CD4-positive, alpha-beta T cell (primary cell): ENCODE data around the gene DMRT2. TPM values are rescaled to one million over a fixed set of nuclear protein-coding genes. Genes with fewer than 3 reads are reported as not detected.

ENCODE experiments used
- ATAC-seq: fragments of 200-7000 bp; cut with Tn5 transposase; one replicate; pipeline ENCODE4 v1.10.0; 2022; ENCODE audit warnings: mild to moderate bottlenecking; ENCODE audit not compliant: poor library complexity
- CTCF ChIA-PET: fragments of 350-600 bp; sonication (Branson Sonifier 250); formaldehyde crosslinking; loops from one replicate; lab custom pipeline; 2021; ENCODE audit warnings: antibody characterized with exemption, inconsistent platforms; lab: Charles Lee
- POLR2A ChIA-PET: fragments of 350-600 bp; sonication (Branson Sonifier 250); formaldehyde crosslinking; loops from one replicate; lab custom pipeline; 2021; ENCODE audit warnings: antibody characterized with exemption, inconsistent platforms; lab: Charles Lee
- DNase-seq, 14 experiments: peaks; one replicate each; pipeline ENCODE4 v3.0.0-alpha.2; 2013 to 2020; ENCODE audit warnings: mixed read lengths in 2 of 14
- H3K27ac ChIP-seq, 2 donors: one replicate each; pipeline versions ENCODE4 v1.5.1 to v1.7.0; 2013; ENCODE audit warnings: low read length in 2 of 2, low read depth in 1 of 2, mild to moderate bottlenecking in 1 of 2
- H3K27me3 ChIP-seq, 2 experiments: 1 replicate in 1 of 2; 2 replicates in 1 of 2; pipeline versions ENCODE4 v1.6.1 to v1.7.0; 2013; ENCODE audit warnings: low read length in 2 of 2, control low read depth in 1 of 2, mild to moderate bottlenecking in 1 of 2, moderate library complexity in 1 of 2; ENCODE audit not compliant: insufficient read depth in 2 of 2, control insufficient read depth in 1 of 2
- H3K36me3 ChIP-seq: one replicate; pipeline ENCODE4 v1.6.1; 2013; ENCODE audit warnings: low read length, control low read depth; ENCODE audit not compliant: insufficient read depth
- H3K4me1 ChIP-seq: one replicate; pipeline ENCODE4 v1.6.1; 2013; ENCODE audit warnings: low read length, control low read depth; ENCODE audit not compliant: insufficient read depth
- H3K4me3 ChIP-seq: one replicate; pipeline ENCODE4 v1.5.1; 2013; ENCODE audit warnings: mild to moderate bottlenecking, low read length, moderate library complexity
- H3K9me3 ChIP-seq, 2 experiments: 1 replicate in 1 of 2; 2 replicates in 1 of 2; pipeline versions ENCODE4 v1.6.1 to v1.7.0; 2013; ENCODE audit warnings: low read length in 2 of 2, mild to moderate bottlenecking in 2 of 2, control low read depth in 1 of 2, moderate library complexity in 1 of 2; ENCODE audit not compliant: control insufficient read depth in 1 of 2, insufficient read depth in 1 of 2
- H3K27ac Mint-ChIP-seq: one replicate; pipeline ENCODE4 v1.8.0; 2020; ENCODE audit warnings: mixed read lengths
- H3K27me3 Mint-ChIP-seq: one replicate; pipeline ENCODE4 v1.8.0; 2021; ENCODE audit warnings: mixed read lengths
- H3K36me3 Mint-ChIP-seq: one replicate; pipeline ENCODE4 v1.8.0; 2021; ENCODE audit warnings: low read depth, mixed read lengths
- H3K4me1 Mint-ChIP-seq: one replicate; pipeline ENCODE4 v1.8.0; 2021; ENCODE audit warnings: low read depth, mixed read lengths
- H3K4me3 Mint-ChIP-seq: one replicate; pipeline ENCODE4 v1.8.0; 2020; ENCODE audit warnings: mild to moderate bottlenecking, mixed read lengths
- H3K9me3 Mint-ChIP-seq: one replicate; pipeline ENCODE4 v1.8.0; 2020; ENCODE audit warnings: mixed read lengths
- intact Hi-C, 2 experiments: fragments of 100-400 bp; cut with DNase I in 1 of 2; cut with micrococcal nuclease in 1 of 2; formaldehyde crosslinking; loops; one replicate each; pipeline versions ENCODE4 v1.15.1 to v1.9.0; 2023 to 2025; cut with DNase I, micrococcal nuclease
- total RNA-seq, 174 experiments: library from RNA in 2 of 174; stranded (reverse) in 2 of 174; gene quantifications; one replicate each; pipeline ENCODE4 v1.2.3 and lab custom pipeline; 2021 to 2026
- TF ChIP-seq, protein P1 (sequence below): fragments of 200-600 bp; IDR thresholded peaks from one replicate; pipeline ENCODE4 v1.8.0; 2022; ENCODE audit warnings: antibody characterized with exemption, mild to moderate bottlenecking

DMRT2 gene
- total RNA-seq, 2 experiments from 2014 or later, result not detected

DNA sequence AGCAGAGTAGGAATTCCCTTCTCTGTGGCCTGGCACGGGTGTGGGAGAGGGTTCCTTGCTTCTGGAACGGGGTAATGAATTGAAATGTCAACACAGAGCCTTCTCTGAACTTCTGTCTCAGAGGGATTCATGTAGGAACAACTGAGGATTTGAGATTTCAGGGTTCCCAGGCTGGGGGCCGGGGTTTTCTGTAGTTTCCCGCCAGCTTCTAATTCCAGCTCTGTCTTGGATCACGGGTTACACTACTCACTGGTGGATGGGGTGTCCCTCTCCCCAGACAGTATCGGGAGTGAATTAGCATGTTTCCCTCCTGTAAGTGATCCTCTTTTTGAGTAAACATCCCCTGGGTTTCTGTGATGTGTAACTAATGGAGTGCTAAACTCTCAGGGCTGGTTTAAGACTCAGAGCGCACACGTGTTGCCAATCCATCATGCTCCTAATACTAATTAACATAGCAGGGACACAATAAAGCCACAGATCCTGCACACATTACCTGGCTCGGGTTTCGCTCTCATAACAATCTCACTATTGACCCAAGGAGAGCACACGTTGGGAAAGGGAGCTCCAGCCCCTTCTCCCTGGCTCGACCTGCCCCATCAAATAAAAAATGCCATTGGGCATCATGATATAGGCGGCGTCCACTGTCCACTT is 18.1 kb upstream of the DMRT2 start:
- no peaks in the 10 kb centered on the region for H3K36me3 ChIP-seq
- Mint-ChIP-seq H3K4me3 (no peak overlapping the region), H3K27ac (no peak overlapping the region), H3K36me3 (no peaks in the 10 kb centered on the region), H3K27me3 (peaks cover 64% of the 10 kb centered on the region), H3K9me3 (no peaks in the 10 kb centered on the region), H3K4me1 (no peaks in the 10 kb centered on the region)
- TF ChIP-seq, protein P1, sequence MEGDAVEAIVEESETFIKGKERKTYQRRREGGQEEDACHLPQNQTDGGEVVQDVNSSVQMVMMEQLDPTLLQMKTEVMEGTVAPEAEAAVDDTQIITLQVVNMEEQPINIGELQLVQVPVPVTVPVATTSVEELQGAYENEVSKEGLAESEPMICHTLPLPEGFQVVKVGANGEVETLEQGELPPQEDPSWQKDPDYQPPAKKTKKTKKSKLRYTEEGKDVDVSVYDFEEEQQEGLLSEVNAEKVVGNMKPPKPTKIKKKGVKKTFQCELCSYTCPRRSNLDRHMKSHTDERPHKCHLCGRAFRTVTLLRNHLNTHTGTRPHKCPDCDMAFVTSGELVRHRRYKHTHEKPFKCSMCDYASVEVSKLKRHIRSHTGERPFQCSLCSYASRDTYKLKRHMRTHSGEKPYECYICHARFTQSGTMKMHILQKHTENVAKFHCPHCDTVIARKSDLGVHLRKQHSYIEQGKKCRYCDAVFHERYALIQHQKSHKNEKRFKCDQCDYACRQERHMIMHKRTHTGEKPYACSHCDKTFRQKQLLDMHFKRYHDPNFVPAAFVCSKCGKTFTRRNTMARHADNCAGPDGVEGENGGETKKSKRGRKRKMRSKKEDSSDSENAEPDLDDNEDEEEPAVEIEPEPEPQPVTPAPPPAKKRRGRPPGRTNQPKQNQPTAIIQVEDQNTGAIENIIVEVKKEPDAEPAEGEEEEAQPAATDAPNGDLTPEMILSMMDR, result no peak
- H3K4me1 ChIP-seq, result no peaks in the 10 kb centered on the region
- H3K27me3 ChIP-seq, result peaks cover 8 to 23% of the 10 kb centered on the region in 2 experiments
- POLR2A ChIA-PET, result no interaction called here
- intact Hi-C loops, result no loop called here
- ATAC-seq (no peak), DNase-seq (no peak)
- H3K9me3 ChIP-seq, result no peaks in the 10 kb centered on the region
- H3K27ac ChIP-seq, result no peak overlapping the region
- CTCF ChIA-PET, result no interaction called here
- H3K4me3 ChIP-seq, result no peak overlapping the region

DNA sequence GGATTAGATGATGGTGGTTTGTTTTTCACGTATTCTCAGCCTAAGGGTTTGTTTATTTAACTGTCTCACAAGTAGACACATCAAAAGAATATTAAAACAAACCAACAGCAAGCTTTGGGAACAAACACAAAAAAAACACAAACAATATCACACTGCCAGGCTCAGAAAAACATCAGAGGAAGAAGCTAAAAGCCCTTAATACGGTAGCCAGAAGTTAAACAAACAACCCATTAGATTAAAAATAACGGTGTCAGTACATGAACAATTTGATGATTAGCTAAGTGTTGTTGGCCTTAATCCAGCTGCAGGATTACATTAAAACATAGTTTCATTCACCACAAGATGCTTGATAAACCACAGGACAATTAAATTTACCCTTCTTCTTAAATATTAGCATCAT is 15.9 kb upstream of the DMRT2 start:
- Mint-ChIP-seq H3K4me3 (no peak overlapping the region), H3K27me3 (peaks cover 63% of the 10 kb centered on the region), H3K4me1 (no peaks in the 10 kb centered on the region), H3K36me3 (no peaks in the 10 kb centered on the region), H3K27ac (no peak overlapping the region), H3K9me3 (no peaks in the 10 kb centered on the region)
- intact Hi-C loops, result no loop called here
- ChIA-PET POLR2A (no interaction called here), CTCF (no interaction called here)
- Histone ChIP-seq H3K27ac (no peak overlapping the region), H3K4me1 (no peaks in the 10 kb centered on the region), H3K9me3 (no peaks in the 10 kb centered on the region), H3K36me3 (no peaks in the 10 kb centered on the region), H3K4me3 (no peak overlapping the region), H3K27me3 (peaks cover 10 to 35% of the 10 kb centered on the region in 2 experiments)
- no peak for DNase-seq
- no peak for ATAC-seq
- TF ChIP-seq, protein P1, result no peak

DNA sequence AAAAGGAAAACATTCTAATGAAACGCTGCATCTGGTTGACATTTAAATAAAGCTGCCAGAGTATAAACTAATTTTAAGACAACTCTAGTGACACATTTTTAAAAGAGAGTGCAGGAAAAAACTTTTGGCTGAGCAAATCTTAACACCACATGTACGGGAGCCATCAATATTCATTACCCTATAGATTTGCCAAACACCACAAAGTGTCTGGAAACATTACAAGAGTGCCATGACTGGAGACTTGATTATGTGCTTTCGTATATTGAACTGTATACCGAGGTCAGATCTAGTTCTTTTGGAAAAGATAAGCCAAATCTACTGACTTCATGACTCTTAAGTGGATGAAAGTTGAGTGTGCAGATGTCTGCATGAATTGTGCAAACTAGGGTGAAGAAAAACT is 10.6 kb upstream of the DMRT2 start:
- ChIA-PET CTCF (no interaction called here), POLR2A (no interaction called here)
- ATAC-seq, result no peak

More for the DNA sequence above, 10.6 kb upstream of the DMRT2 start:
- no peaks in the 10 kb centered on the region for H3K36me3 Mint-ChIP-seq
- peaks cover 42 to 67% of the 10 kb centered on the region in 2 experiments for H3K27me3 ChIP-seq
- peaks cover 82% of the 10 kb centered on the region for H3K27me3 Mint-ChIP-seq
- H3K27ac ChIP-seq, result no peak overlapping the region
- no peak overlapping the region for H3K4me3 ChIP-seq
- H3K4me1 ChIP-seq, result peaks cover 6% of the 10 kb centered on the region
- TF ChIP-seq, protein P1, result no peak
- peaks cover 0 to 4% of the 10 kb centered on the region in 2 experiments for H3K9me3 ChIP-seq
- no peak overlapping the region for H3K4me3 Mint-ChIP-seq
- H3K36me3 ChIP-seq, result no peaks in the 10 kb centered on the region
- H3K27ac Mint-ChIP-seq, result no peak overlapping the region
- no peak for DNase-seq
- intact Hi-C loops, result no loop called here
- no peaks in the 10 kb centered on the region for H3K9me3 Mint-ChIP-seq
- peaks cover 18% of the 10 kb centered on the region for H3K4me1 Mint-ChIP-seq
